RKO (cell line): Measurements from ENCODE around the gene PSMA7.

ENCODE experiments used
- DNase-seq: peaks from one replicate; pipeline ENCODE4 v3.0.0-alpha.2; 2016; ENCODE audit warnings: low spot score

PSMA7 gene

DNA sequence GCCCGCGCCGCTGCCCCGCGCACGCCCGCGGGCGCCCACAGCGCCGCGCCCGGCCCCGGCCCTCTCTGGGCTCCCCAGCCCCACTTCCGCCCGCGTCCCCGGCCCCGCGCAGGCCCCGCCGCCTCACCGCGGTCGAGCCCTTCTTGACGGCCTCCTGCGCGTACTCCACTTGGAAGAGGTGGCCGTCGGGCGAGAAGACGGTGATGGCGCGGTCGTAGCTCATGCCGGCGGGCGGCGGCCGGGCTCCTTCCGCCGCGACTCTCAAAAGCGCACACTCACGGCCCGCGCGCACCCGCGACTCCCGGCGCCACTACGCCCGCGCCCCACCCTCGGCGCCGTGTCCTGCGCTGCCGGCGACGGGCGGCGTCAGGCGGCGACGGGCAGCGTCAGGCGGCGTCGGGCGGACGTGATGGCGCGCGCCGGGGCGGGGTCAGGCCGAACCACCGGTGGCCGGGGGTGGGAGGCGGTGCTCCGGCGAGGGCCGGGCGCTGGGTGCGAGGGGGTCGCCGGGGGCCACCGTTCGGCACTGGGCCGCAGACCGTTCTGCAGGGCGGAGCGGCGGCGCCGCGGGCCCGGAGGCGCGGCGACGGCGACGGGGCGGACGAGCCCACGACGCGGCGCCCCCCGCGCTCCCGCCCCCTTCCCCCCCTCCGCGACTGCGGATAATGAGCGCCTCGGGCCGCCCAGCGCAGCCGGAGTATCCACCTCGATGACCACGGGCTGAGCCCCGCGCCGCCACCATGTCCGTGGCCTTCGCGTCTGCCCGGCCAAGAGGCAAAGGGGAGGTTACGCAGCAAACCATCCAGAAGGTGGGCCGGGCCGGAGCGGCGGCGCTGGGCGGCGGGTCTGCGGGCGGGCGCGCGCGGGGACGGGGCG lies at the start of gene PSMA7, which contains the start of gene SS18L1:
Gene PSMA7, minus strand, starts transcription at position 314 of the 876 bp plus-strand sequence. Its CDS starts 91 bp downstream, at position 223.
Gene SS18L1, plus strand, starts transcription at position 689 of the 876 bp plus-strand sequence. Its CDS starts 52 bp downstream, at position 741.
- DNase-seq: peak; percentile 91

DNA sequence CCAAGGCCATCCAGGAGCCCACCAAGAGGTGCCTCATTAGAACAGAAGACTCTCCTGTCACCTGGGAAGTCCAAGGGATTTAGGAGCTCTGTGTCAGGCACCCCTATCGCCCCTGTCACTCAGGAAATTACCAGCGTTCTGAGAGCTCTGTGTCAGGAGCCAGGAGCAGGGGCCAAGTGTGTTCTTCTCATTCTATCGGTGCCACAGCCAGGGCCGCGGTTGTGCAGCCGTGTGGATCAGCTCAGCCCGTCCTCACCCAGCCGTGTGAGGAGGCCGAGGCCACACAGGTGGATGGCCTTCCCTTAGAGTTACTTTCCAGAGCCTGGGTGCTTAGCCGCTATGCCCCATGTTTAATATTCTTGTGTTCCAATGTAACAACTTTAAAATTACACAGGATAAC lies 49.4 kb upstream of the PSMA7 start:
- DNase-seq: no peak

DNA sequence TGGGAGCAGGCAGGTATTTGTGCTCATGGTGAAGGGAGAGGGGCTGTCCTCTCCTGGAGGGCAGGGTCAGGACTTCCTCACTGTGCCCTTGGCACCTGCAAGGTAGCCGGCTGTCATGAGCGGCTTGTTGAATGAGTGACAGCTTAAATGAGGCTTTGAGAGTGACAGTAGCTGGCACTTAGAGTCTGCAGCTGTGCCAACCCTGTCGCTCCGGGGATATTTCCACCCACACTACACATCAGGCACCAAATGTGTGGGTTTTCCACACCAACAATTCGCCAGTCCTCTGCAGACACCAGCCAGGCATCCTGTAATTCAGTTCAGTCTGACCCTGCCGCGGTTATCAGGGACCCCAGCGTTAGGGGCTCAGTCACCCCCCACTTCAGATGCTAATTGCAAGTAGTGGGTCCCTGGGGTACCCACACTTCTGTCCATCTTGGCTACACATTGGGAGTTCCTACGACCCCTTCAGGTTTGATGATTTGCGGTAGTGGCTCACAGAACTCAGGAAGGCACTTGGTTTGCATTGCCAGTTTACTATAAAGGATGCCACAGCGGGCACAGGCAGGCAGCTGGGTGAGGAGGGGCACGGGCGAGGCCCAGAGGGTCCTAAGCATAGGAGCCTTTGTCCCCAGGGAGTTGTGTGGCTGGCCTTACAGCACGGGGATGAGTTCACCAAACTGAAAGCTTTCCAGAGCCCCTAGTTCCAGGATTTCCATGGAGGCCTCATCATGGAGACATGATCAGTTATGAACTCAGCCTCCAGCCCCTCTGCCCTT lies 48.8 kb upstream of the PSMA7 start:
- DNase-seq: no peak

DNA sequence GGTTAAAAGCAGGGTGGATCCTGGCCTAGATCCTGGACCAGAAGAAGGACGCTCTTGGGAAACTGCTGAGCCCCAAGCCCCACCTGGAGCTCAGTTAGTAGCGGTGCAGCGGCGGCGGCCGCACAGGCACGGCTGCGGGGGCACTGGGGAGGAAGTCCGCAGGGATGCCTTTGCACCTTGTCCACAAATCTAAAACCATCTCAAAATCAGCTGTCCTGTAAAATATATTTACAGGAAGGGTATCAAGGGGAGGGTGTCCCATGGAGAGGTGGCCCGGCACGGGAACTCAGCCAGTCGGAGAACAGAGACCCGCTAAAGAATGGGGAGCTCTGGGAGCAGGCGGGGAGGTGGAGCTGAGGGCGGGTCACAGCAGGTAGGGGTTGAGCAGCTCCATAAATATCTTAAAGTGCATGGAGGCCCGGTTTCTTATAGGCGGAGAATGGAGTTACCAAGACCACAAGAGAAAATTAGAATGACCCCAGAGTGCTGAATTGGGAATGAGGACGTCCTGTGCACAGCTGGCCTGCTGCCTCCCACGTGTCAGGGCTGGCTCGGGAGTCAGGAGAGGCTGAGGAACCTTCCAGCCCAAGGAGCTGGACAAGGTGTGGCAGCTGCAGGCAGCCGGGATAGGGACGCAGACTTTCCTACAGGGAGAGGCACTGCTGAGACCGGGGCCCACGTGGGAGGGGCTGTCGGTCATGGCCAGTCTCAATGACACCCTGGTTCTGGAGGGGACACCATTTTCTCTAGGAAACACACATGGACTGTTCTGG lies 47.6 kb upstream of the PSMA7 start:
- DNase-seq: no peak

DNA sequence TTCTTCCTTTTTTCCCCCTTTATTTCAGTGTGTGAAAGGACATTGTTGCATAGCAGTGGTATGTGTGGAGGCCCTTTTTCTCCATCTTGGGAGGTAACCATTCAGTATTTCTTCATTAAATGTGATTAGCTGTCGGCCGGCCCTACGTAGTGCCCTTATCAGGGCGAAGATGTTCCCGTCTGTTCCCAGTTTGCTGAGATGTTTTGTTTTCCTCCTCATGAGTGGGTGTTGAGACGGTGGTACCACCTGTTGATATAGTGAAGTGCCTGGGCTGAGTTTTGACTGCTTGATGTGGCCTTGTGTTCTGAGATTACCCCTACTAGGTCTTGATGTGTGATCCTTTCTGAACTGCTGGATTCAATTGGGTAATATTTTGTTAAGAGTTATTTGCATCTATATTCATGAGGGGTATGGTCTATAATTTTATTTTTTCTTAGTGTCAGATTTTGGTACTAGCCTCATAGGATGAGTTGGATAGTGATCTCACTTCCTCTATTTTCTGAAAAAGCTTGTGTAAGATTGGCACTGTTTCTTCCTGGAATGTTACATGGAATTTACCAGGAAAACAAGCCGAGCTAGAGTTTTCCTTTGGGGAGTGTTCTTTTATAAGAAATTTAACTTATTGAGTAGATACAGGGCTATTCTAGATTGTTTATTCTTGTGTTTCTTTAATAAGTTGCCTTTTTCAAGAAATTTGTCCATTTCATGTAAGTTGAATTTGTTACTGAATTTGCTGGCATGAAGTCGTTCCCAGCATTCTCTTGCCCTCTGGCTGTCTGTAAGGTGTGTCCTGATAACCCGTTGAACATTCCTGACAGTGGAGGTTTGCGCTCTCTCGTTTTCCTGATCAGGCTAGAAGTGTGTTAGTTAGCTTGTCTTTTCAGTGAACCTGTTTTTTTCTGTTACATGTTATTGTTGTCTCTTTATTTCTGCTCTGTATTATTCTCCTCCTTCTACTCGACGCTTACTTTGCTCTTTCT lies 44.0 kb upstream of the PSMA7 start:
- no peak for DNase-seq

DNA sequence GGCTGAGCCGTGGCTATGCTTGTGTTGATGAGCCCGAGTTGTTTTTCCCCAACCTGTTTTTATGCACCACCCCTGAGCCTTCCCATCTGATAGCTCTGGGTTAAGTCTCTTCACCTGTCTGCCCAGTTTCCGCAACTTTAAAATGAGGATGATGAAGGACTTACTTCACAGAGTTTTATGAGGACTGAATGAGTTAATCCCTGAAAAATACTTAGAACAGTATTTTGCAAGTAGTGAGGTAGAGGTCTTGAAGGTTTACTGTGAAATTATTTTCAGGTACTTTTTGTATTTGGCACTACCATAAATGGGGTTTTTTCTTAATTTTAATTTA lies 42.9 kb upstream of the PSMA7 start:
- no peak for DNase-seq

DNA sequence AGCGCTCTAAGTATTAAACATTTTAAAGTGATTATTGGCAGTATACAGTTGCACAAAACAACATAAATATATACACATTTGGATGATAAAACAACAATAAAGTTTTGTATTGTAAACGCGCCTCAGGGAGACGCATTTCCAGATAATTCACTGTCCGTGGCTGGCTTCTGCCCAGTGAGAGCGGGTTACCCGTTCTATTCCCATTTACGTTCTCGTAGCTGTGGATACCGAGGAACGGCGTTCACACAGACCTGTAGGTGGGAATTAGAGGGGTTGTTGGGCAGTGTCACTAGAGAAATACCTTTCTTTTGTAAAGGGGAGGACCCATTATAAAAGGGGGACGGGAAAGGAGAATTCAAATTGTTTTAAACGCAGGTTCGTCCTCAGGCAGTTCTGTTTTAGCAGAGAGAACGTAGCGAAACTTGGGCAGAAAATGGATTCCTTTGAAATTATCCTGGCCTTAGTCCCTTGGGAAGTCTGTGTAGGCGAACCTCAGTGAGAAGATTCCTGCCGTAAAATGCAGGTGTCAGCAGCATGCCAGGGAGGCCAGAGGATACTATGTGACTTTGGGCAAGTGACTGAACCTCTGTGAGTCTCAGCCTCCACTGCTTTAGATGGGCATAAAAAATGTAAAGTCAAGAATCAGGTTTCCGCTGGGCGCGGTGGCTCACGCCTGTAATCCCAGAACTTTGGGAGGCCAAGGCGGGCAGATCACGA lies 40.4 kb upstream of the PSMA7 start:
- DNase-seq: peak; percentile 30

DNA sequence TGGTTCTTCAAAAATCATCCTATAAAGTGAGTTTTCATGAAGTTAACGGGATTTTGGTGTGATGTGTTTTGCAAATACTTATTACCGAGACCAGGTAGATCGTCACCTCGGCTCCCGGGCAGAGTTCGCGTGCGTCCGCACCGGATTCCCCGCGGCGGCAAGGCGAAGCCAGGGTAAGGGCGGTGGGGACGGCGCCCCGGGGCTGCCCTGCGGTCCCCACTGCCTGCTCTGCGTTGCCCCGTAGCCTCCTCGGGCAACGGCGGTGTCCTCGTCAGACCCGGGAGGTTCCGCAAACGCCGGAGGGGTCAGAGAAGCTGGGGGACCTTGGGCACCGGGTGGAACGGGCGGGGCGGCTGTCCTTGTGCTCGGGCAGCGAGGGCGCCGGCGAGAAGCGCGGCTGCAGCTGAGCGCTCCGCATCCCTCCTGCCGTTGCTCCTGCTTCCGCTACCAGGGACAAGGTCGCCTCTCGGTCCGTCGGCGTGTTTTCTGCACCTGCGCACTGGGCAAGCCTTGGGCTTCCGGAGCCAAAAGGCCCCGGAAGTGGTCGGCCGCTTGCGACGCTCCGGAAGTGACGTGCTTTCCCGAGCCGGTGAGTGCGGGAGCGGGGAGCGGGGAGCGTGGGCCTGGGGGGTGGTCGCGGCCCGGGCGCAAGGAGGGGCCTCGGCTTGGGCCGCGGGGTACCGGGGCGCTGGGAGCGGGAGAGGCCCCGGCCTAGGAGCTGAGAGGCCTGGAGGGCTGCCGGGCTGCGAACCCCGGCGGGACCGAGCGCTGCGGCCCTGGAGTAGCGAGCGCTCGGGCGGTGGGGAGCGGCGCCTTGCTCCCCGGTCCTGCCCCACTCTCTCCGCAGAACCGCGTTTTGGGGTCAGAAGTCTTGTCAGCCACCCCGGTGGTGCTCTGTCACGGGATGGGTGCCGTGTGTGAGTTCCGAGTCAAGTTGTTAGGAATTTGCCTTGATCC lies 39.6 kb upstream of the PSMA7 start, which contains the start of gene MTG2:
Gene MTG2, plus strand, starts transcription at position 560 of the 957 bp plus-strand sequence. CDS start 10,393 bp downstream, outside the sequence.
- DNase-seq: peak; percentile 99

DNA sequence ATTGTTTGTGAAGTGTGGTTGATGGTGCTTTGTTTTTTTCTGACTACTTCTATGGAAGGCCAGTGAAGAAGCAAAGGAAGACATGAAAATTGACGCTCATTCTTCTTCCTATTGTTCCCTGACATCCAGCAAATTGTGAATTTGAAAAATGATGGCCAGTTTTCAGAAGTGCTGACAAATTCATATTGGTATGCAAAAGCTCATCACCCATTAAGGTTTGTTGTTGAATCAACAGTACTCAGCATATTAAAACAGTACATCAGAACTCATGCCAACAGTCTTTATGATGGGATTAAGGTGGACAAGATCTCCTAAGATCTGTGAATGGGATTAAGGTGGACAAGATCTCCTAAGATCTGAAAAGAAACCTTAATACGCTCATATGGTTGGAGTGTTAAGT lies 38.6 kb upstream of the PSMA7 start:
- peak; percentile 55 for DNase-seq

DNA sequence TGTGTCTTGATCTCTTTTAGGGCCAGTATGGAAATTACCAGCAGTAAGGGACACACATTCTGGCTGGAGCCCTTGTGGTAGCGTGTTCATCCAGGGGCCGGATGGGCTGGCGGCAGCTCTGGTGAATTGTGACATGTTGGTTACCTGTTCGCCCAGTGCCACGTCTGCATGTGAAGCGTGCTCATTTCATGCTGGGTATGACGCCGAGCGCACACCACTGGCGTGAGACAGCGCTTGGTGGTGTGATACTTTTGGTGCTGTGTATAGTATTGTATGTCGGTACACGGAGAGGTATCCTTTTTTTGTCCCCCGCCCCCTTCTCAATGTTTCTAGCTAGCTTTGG lies 35.9 kb upstream of the PSMA7 start:
- no peak for DNase-seq

DNA sequence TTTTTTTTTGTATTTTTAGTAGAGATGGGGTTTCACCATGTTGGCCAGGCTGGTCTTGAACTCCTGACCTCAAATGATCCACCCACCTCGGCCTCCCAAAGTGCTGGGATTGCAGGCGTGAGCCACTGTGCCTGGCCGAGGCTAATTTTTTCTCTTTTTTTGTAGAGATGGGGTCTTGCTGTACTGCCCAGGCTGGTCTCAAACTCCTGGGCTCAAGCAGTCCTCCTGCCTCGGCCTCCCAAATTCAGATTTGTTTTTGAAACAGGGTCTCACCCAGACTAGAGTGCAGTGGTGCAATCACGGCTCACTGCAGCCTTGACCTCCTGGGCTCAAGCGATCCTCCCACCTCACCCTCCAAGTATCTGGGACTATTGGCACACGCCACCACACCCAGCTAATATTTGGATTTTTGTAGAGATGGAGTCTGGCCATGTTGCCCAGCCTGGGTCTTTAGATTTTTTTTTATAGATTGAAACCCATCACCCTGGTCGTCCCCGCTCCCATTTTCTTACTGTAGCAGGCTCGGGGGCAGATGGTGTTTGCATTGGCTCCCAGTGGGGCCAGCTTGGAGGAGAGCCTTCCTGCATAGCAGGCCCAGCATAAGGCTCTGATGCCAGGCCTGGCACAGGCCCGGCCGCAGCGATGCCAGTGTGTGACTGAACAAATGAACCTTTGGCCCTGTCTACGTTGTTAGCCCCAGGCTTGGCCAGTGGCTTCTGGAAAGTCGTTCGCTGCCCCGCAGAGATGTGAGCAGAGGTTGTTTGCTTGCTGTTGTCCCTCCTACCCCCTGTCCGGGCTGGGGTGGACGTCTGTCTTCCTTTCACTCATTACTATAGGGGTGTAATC lies 35.3 kb upstream of the PSMA7 start:
- DNase-seq: no peak

DNA sequence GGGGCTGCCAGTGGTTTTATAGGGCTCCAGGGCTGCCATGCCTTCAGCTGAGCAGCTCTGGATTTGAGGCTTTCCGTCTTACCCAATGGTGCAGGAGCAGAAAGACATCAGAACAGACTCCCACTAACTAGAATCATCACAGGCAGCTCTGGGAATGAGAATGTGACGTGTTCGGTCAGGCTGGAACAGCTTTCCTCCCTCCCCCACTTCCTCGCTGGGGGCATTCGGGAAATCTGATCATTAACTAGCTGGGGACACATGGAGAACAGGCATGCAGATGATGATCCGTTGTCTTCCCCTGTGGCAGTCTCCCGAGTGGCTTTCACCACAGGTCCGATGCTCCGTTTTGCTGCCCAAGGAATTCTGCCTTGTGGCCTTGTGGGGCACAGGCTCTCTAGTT lies 34.1 kb upstream of the PSMA7 start:
- DNase-seq: no peak

DNA sequence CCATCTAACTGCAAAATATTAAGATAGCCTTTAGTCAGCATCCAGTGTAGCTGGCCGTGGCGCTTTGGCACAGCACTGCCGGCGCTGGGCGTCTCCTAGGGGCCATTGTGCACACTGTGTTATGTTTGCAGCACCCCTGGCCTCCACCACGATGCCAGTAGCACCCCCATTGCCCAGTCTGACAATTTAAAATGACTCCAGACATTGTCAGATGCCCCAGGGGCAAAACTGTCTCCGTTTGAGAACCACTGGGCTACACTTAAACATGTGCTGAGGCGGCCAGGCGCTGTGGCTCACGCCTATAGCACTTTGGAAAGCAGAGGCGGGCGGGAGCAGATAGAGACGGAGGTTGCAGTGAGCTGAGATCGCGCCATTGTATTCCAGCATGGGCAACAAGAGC lies 33.7 kb upstream of the PSMA7 start:
- no peak for DNase-seq

DNA sequence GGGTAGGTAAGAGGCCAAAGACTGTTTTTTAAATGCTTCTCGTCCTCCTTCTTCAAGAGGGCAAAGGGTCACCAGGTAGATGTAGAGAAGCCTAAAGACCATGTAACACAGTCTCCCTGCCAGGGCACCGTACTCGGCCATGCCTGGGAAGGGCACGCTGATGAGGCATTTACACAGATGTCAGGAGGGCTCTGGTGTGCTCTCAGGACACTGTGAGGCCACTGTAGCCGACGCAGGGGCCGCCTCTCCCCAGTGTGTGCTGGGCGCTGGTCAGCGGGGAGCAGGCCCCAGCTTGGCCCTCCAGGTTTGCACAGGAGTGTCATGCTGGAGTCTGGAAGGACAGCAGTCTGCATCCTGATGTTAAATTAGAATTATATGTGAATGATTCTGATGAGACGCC lies 32.5 kb upstream of the PSMA7 start:
- DNase-seq: no peak

DNA sequence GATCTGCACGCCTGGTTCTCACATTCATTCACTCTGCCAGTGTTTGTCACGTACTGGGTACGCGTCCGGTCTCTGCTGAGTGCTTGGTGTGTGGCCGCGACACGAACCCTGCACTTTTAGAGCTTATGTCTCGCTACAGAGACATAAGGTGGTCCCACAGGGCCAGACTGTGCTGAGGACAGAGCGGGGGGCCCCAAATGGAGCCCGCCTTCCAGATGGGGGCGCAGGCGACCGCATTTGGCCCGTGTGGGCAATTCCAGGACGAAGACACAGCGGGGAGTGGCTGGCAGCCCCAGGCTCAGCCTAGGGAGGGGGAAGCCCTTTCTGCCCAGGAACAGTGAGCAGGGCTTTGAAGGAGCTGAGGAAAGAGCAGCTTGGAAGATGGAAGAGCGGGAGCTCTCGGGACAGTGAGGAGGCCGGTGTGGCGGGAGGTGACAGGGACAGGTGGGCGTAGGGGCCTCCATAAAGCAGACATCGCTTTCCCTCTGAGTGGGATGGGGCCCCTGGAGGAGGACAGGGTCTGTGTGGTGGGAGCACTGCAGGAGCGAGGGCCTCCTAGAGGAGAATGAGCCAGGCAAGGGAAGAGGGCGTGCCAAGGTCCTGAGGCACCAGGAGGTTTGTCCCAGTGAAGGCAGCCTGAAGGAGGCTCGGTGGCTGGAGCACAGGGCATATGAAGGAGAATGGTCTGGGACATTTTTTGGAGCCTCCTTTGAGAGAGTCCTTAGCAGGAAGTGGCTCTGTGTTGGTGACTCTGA lies 31.9 kb upstream of the PSMA7 start:
- no peak for DNase-seq

DNA sequence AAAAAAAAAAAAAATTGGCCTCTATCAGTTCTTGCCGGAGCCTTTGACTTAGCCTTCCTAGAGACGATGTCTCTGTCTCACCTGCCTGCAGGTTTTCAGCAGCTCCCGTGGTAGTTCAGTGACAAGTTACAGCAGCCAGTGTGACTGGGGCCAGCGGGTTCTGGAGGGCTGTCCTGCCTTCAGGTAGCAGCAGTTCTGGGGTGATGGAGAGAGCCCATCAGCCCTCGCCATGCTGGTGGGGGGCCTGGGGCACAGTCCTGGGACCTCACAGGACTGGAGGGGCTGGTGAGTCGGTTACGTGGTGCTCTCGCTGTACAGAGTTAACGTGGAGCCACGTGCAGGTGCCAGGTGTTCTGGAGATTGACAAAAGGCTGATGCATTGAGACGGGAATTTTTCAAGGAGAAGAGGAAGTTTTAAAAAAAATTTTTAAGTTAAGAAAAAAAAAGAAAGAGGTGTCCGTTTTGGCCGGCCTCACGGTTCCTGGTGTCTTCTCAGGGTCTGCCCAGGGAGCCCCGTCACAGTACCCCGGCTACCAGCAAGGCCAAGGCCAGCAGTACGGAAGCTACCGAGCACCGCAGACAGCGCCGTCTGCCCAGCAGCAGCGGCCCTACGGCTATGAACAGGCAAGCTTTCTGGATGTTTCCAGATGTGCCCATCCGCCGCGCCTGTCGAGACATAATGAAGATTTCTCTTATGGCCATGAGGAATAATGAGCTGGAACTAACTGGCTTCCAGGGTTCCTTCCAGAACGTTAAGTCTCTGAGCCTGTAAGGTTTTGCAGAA lies 31.0 kb upstream of the PSMA7 start:
- no peak for DNase-seq

DNA sequence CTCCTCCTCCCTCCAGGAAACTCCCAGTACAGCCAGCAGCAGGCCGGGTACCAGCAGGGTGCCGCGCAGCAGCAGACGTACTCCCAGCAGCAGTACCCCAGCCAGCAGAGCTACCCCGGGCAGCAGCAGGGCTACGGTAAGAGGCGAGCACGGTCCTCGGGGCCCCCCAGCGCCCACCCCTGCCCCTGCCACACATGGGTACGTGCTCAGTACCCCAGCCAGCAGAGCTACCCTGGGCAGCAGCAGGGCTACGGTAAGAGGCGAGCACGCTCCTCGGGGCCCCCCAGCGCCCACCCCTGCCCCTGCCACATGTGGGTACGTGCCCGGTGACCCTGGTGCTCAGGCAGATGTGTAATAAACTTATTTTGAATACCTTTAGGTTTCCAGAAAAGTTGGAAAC lies 29.5 kb upstream of the PSMA7 start:
- DNase-seq: no peak
